Suprapubic skin (tissue), 4 donors: ENCODE data around the gene PARP15.

ENCODE experiments used
- CTCF ChIP-seq, 2 donors: fragments of 200-600 bp in 1 of 2; fragments of 450-650 bp in 1 of 2; sonication (generic) in 1 of 2; IDR thresholded peaks; one replicate each; pipeline ENCODE4 v1.5.1; 2016 to 2019; ENCODE audit warnings: antibody characterized with exemption in 2 of 2, mild to moderate bottlenecking in 1 of 2, moderate library complexity in 1 of 2
- EP300 ChIP-seq: sonication (generic); formaldehyde crosslinking; IDR thresholded peaks from one replicate; pipeline ENCODE4 v1.6.1; 2017; ENCODE audit warnings: antibody characterized with exemption
- POLR2A ChIP-seq, 2 donors: fragments of 450-650 bp; IDR thresholded peaks; one replicate each; pipeline ENCODE4 v1.6.1; 2017; ENCODE audit warnings: antibody characterized with exemption in 2 of 2, mild to moderate bottlenecking in 2 of 2, moderate library complexity in 2 of 2
- POLR2AphosphoS5 ChIP-seq, 3 donors: sonication (generic); formaldehyde crosslinking; IDR thresholded peaks; one replicate each; pipeline ENCODE4 v1.6.1; 2017; ENCODE audit warnings: antibody characterized with exemption in 3 of 3

GRCh38 chr3:122679882-122680474 is 102.5 kb downstream of the PARP15 start:
- TF ChIP-seq CTCF (IDR thresholded peaks at IDR 0.05) (no peak), POLR2A (IDR thresholded peaks at IDR 0.05) (no peak), EP300 (no peak), POLR2AphosphoS5 (IDR thresholded peaks at IDR 0.05) (no peak)
